ENCODE measurements around the gene TTC12.

DNA sequence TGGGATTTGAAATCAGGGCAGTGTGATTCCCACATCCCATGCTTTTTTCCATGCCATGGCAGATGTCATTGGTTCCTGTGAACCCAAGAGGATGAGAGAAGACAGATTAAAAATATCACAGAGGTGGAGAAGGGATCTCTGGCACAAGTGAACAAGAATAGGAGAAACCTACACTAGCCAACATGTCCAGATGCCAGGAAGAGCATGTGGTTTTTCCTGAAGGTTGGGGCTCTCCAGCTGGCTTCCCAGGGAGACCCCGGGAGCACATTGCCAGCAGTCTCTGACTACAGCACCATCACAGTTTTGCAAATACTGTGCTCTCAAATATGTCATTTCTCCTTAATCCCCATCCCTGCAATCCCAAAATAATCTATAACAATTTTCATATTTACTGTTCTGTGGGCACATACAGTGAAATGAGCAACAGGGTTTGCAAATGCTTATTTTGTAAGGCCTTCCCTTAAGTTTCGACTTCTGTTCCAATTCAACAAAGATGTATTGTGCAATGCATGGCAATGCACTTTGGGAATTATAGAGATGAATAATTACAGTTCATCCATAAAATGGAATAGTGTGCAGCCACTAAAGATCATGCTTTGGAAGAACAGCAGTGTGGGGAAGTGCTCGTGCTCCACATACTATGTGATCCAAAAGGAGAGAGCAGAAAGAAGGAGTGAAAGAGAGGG, 78.0 kb downstream of the TTC12 start:
- TF ChIP-seq, protein P1, sequence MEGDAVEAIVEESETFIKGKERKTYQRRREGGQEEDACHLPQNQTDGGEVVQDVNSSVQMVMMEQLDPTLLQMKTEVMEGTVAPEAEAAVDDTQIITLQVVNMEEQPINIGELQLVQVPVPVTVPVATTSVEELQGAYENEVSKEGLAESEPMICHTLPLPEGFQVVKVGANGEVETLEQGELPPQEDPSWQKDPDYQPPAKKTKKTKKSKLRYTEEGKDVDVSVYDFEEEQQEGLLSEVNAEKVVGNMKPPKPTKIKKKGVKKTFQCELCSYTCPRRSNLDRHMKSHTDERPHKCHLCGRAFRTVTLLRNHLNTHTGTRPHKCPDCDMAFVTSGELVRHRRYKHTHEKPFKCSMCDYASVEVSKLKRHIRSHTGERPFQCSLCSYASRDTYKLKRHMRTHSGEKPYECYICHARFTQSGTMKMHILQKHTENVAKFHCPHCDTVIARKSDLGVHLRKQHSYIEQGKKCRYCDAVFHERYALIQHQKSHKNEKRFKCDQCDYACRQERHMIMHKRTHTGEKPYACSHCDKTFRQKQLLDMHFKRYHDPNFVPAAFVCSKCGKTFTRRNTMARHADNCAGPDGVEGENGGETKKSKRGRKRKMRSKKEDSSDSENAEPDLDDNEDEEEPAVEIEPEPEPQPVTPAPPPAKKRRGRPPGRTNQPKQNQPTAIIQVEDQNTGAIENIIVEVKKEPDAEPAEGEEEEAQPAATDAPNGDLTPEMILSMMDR (conservative IDR thresholded peaks at IDR 0.05; ENCODE audit: low read length) = no peak
- no peak for TF ChIP-seq EZH2phosphoT487 (IDR thresholded peaks at IDR 0.05; ENCODE audit: borderline replicate concordance, low read depth, low read length)

All from OCI-LY7 (cell line).